Retina (tissue), 1 donor: ENCODE measurements around the gene TTC39C.
"Not testable (repeated sequence)": the region's sequence is repeated elsewhere in the genome, so short reads cannot be mapped to it uniquely, and the experiment has no call there.

Experiments
- DNase-seq: peaks from one replicate; pipeline ENCODE4 v3.0.0-alpha.2; 2016

The TTC39C gene

GRCh38 chr18:24018299-24018886 is 3.8 kb downstream of the TTC39C start:
- no peak for DNase-seq

GRCh38 chr18:24019641-24020331 is 5.2 kb downstream of the TTC39C start:
- no peak for DNase-seq

- no peak for DNase-seq
Observed at GRCh38 chr18:24021505-24021904, 7.0 kb downstream of the TTC39C start.

- no peak for DNase-seq
Observed at GRCh38 chr18:24022161-24022560, 7.6 kb downstream of the TTC39C start.

- DNase-seq = no peak
Observed at GRCh38 chr18:24023185-24023814, 8.7 kb downstream of the TTC39C start.

- DNase-seq = no peak
Observed at GRCh38 chr18:24024425-24024824, 9.9 kb downstream of the TTC39C start.

- no peak for DNase-seq
Observed at GRCh38 chr18:24026457-24026856, 11.9 kb downstream of the TTC39C start.

GRCh38 chr18:24027156-24027827 is 12.7 kb downstream of the TTC39C start:
- DNase-seq = no peak

- not testable (repeated sequence) for DNase-seq
Observed at GRCh38 chr18:24028946-24029345, 14.4 kb downstream of the TTC39C start.

- DNase-seq = no peak
Observed at GRCh38 chr18:24031318-24031717, 16.8 kb downstream of the TTC39C start.

- DNase-seq = no peak
Observed at GRCh38 chr18:24031916-24032315, 17.4 kb downstream of the TTC39C start.

- no peak for DNase-seq
Observed at GRCh38 chr18:24033641-24034412, 19.3 kb downstream of the TTC39C start.

- DNase-seq = no peak
Observed at GRCh38 chr18:24035316-24035715, 20.8 kb downstream of the TTC39C start.

GRCh38 chr18:24039671-24040070 is 25.1 kb downstream of the TTC39C start:
- no peak for DNase-seq

GRCh38 chr18:24041691-24042090 is 27.1 kb downstream of the TTC39C start:
- DNase-seq = no peak

GRCh38 chr18:24043403-24043802 is 28.8 kb downstream of the TTC39C start:
- DNase-seq = no peak

- DNase-seq = no peak
Observed at GRCh38 chr18:24048261-24048660, 33.7 kb downstream of the TTC39C start.

- DNase-seq = no peak
Observed at GRCh38 chr18:24049142-24049541, 34.6 kb downstream of the TTC39C start.

GRCh38 chr18:24051031-24051947 is 36.7 kb downstream of the TTC39C start:
- DNase-seq = no peak

- no peak for DNase-seq
Observed at GRCh38 chr18:24052053-24052452, 37.5 kb downstream of the TTC39C start.

GRCh38 chr18:24053211-24053610 is 38.7 kb downstream of the TTC39C start:
- DNase-seq = no peak

- DNase-seq = no peak
Observed at GRCh38 chr18:24054130-24054529, 39.6 kb downstream of the TTC39C start.
